Effector memory CD4-positive, alpha-beta T cell (primary cell): Measurements from ENCODE around the gene SMOC1.

Experiments used
- DNase-seq, 3 donors: peaks; one replicate each; pipeline ENCODE4 v3.0.0-alpha.2; 2020
- H3K27ac ChIP-seq: 2 replicates; pipeline ENCODE4 v1.7.0; 2013; ENCODE audit warnings: mild to moderate bottlenecking, low read length, moderate library complexity; ENCODE audit not compliant: insufficient read depth, poor library complexity, severe bottlenecking
- H3K27me3 ChIP-seq: replicated peaks from 2 replicates; pipeline ENCODE4 v1.7.0; 2013; ENCODE audit warnings: mild to moderate bottlenecking, low read length; ENCODE audit not compliant: insufficient read depth, control insufficient read depth, poor library complexity, severe bottlenecking
- H3K36me3 ChIP-seq: 2 replicates; pipeline ENCODE4 v1.7.0; 2013; ENCODE audit warnings: mild to moderate bottlenecking, low read length, moderate library complexity; ENCODE audit not compliant: control insufficient read depth, insufficient read depth
- H3K4me1 ChIP-seq: 2 replicates; pipeline ENCODE4 v1.7.0; 2013; ENCODE audit warnings: low read length, mild to moderate bottlenecking; ENCODE audit not compliant: control insufficient read depth, insufficient read depth, poor library complexity, severe bottlenecking
- H3K4me3 ChIP-seq: 2 replicates; pipeline ENCODE4 v1.7.0; 2013; ENCODE audit warnings: low read length, low read depth, mild to moderate bottlenecking; ENCODE audit not compliant: insufficient read depth, poor library complexity, severe bottlenecking
- H3K9me3 ChIP-seq: 2 replicates; pipeline ENCODE4 v1.7.0; 2013; ENCODE audit warnings: mild to moderate bottlenecking, low read length, moderate library complexity; ENCODE audit not compliant: control insufficient read depth

Gene SMOC1

DNA sequence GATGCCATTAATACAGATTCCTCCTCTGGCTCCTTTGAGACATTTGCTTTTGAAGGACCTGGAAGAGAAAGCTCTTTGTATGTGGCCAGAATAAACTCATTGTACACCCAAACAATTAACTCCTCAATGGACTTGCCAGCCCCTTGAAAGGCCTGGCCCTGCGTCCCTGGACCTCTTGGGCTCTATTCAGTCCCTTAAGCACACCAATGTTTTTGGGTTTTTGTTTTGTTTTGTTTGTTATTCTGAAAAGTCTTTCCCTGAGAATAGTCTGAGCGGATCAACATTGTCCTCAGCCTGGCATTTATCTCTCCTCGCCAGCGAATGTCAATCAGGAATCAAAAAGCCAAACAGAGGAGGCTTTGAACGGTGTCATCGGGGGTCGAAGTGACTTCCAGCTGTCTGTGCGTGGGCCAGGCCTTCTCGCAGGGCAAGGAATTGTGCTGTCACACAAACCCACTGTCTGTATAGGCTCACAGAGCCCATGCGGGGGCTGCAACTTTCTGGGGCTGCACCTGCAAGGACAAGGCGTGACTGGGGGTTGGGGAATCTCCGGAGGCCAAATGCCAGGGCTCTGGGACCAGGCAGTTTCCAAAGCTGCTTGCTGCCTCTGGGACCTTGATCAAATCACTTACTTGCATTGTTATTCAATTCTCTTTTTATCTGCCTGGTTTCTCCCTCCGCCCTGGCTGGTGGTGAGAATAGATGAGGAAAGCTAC lies 108.3 kb downstream of the SMOC1 start:
- Histone ChIP-seq H3K4me3 (no peak overlapping the region), H3K4me1 (no peaks in the 10 kb centered on the region), H3K36me3 (no peaks in the 10 kb centered on the region)

GRCh38 chr14:69988979-69989378 lies 109.8 kb downstream of the SMOC1 start:
- Histone ChIP-seq H3K27me3 (no peaks in the 10 kb centered on the region), H3K27ac (no peak overlapping the region), H3K9me3 (no peaks in the 10 kb centered on the region), H3K4me3 (no peak overlapping the region), H3K4me1 (no peaks in the 10 kb centered on the region), H3K36me3 (no peaks in the 10 kb centered on the region)
- no peak for DNase-seq

More for the DNA sequence above, 108.3 kb downstream of the SMOC1 start:
- H3K27ac ChIP-seq = no peak overlapping the region
- H3K27me3 ChIP-seq = no peaks in the 10 kb centered on the region
- H3K9me3 ChIP-seq = no peaks in the 10 kb centered on the region
- no peak for DNase-seq

GRCh38 chr14:69989622-69990021 lies 110.4 kb downstream of the SMOC1 start:
- Histone ChIP-seq H3K9me3 (no peaks in the 10 kb centered on the region), H3K27me3 (no peaks in the 10 kb centered on the region), H3K36me3 (no peaks in the 10 kb centered on the region), H3K27ac (no peak overlapping the region), H3K4me3 (no peak overlapping the region), H3K4me1 (no peaks in the 10 kb centered on the region)
- DNase-seq = no peak

- Histone ChIP-seq H3K4me1 (no peaks in the 10 kb centered on the region), H3K36me3 (no peaks in the 10 kb centered on the region)
These were observed 111.1 kb downstream of the SMOC1 start for GRCh38 chr14:69990323-69990722.

GRCh38 chr14:69991422-69991821 lies 112.2 kb downstream of the SMOC1 start:
- Histone ChIP-seq H3K36me3 (no peaks in the 10 kb centered on the region), H3K9me3 (no peaks in the 10 kb centered on the region), H3K27me3 (no peaks in the 10 kb centered on the region), H3K4me3 (no peak overlapping the region), H3K4me1 (no peaks in the 10 kb centered on the region), H3K27ac (no peak overlapping the region)
- no peak for DNase-seq

More at GRCh38 chr14:69990323-69990722, 111.1 kb downstream of the SMOC1 start:
- H3K4me3 ChIP-seq = no peak overlapping the region
- no peak for DNase-seq
- no peak overlapping the region for H3K27ac ChIP-seq
- no peaks in the 10 kb centered on the region for H3K27me3 ChIP-seq
- H3K9me3 ChIP-seq = no peaks in the 10 kb centered on the region

DNA sequence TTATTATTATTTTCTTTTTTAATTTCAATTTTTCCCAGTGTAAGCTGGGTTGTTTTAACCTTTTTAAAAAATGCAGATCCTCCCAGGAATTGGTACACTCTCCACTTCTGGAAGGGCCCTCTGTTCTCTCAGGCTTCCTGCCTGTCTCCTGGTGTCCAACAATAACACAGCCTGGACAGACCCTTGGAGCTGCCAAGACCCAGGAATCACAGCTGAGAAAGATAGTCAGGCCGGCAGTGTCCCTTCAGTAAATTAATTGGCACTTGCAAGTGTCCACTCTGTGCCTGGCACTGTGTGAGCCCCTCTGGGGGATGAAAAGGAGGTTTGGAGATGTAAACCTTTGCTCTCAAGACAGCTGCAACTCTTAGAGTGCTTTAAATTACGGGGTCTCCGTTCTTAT lies 113.3 kb downstream of the SMOC1 start:
- Histone ChIP-seq H3K4me1 (no peaks in the 10 kb centered on the region), H3K4me3 (no peak overlapping the region), H3K9me3 (no peaks in the 10 kb centered on the region), H3K27me3 (no peaks in the 10 kb centered on the region), H3K27ac (no peak overlapping the region), H3K36me3 (no peaks in the 10 kb centered on the region)
- no peak for DNase-seq

DNA sequence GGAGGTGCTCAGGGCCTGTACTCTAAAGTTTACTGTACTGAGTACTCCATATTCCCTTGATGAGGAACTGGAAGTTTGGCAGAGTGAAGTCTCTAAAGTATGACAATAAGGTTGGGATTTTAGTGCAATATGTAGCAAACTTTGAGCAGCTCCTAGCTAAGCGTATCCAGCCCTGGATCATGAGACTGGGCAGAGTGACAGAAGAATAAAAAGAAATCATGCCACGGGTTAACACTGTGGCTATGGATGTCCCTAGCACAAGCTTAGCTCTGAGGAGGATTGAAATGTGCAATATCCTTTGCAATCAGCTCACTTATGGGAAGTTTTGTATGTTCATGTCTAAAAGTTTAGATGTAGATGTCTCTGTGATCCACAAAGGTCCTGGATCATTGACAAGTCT lies 114.1 kb downstream of the SMOC1 start:
- DNase-seq = no peak
- no peak overlapping the region for H3K4me3 ChIP-seq
- H3K9me3 ChIP-seq = no peaks in the 10 kb centered on the region
- H3K27me3 ChIP-seq = no peaks in the 10 kb centered on the region
- H3K4me1 ChIP-seq = no peaks in the 10 kb centered on the region
- no peak overlapping the region for H3K27ac ChIP-seq
- no peaks in the 10 kb centered on the region for H3K36me3 ChIP-seq

GRCh38 chr14:69994002-69994401 lies 114.8 kb downstream of the SMOC1 start:
- Histone ChIP-seq H3K36me3 (no peaks in the 10 kb centered on the region), H3K9me3 (no peaks in the 10 kb centered on the region), H3K27ac (no peak overlapping the region), H3K27me3 (no peaks in the 10 kb centered on the region), H3K4me3 (no peak overlapping the region), H3K4me1 (no peaks in the 10 kb centered on the region)
- DNase-seq = no peak

DNA sequence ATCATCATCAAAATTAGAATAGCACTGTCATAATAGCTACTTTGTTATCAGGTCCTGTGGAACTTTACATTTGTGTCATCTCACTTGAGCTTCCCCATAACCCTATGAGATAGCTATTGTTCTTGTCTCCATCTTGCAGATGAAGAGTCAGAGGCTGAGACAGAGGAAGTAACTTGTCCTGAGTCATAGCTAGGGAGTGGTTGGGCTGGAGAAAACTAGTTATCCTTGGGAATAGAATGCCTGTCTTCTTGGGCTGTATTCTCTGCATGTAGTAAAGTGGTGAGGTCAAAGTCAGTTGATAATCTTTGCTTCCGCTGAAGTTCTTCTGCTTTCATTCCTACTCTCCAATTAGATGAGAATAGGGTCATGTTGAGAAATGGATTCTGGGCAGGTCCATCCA lies 117.0 kb downstream of the SMOC1 start:
- no peak for DNase-seq
- Histone ChIP-seq H3K27me3 (no peaks in the 10 kb centered on the region), H3K9me3 (no peaks in the 10 kb centered on the region), H3K27ac (no peak overlapping the region), H3K4me1 (no peaks in the 10 kb centered on the region), H3K36me3 (no peaks in the 10 kb centered on the region), H3K4me3 (no peak overlapping the region)

- no peaks in the 10 kb centered on the region for H3K4me1 ChIP-seq
- H3K27ac ChIP-seq = no peak overlapping the region
- no peaks in the 10 kb centered on the region for H3K36me3 ChIP-seq
- H3K4me3 ChIP-seq = no peak overlapping the region
- H3K9me3 ChIP-seq = no peaks in the 10 kb centered on the region
- H3K27me3 ChIP-seq = no peaks in the 10 kb centered on the region
- DNase-seq = no peak
These were observed 118.6 kb downstream of the SMOC1 start for GRCh38 chr14:69997849-69998248.
